GM10847 (cell line): ENCODE measurements around the gene ZNF784.

ENCODE experiments used
- POLR2A ChIP-seq: IDR thresholded peaks from 2 replicates; pipeline ENCODE4 v1.6.1; 2011; ENCODE audit not compliant: insufficient read length; ENCODE audit errors: extremely low read depth

Gene ZNF784

GRCh38 chr19:55640577-55641425 is 16.4 kb upstream of the ZNF784 start, which contains the start of gene ZNF580:
TSS of gene ZNF580 (plus strand) at chr19:55641002. CDS start at chr19:55642509, 1,507 bp downstream.
- TF ChIP-seq POLR2A: no peak

- no peak for TF ChIP-seq POLR2A
These were observed 15.7 kb upstream of the ZNF784 start for GRCh38 chr19:55640043-55640576.

GRCh38 chr19:55638864-55639359 is 14.5 kb upstream of the ZNF784 start:
- no peak for TF ChIP-seq POLR2A

- no peak for TF ChIP-seq POLR2A
These were observed 13.2 kb upstream of the ZNF784 start for GRCh38 chr19:55637534-55637933.

- TF ChIP-seq POLR2A: no peak
These were observed 12.4 kb upstream of the ZNF784 start for GRCh38 chr19:55636723-55637122.

- no peak for TF ChIP-seq POLR2A
These were observed 11.6 kb upstream of the ZNF784 start for GRCh38 chr19:55635856-55636440.

- TF ChIP-seq POLR2A: no peak
These were observed 11.0 kb upstream of the ZNF784 start for GRCh38 chr19:55635334-55635717.

GRCh38 chr19:55633861-55634260 is 9.5 kb upstream of the ZNF784 start:
- TF ChIP-seq POLR2A: no peak

GRCh38 chr19:55632463-55632834 is 8.1 kb upstream of the ZNF784 start:
- no peak for TF ChIP-seq POLR2A

GRCh38 chr19:55626350-55626749 is 2.0 kb upstream of the ZNF784 start:
- no peak for TF ChIP-seq POLR2A

GRCh38 chr19:55625004-55625326 is 599 bp upstream of the ZNF784 start:
- no peak for TF ChIP-seq POLR2A

GRCh38 chr19:55623561-55623960 is 805 bp downstream of the ZNF784 start:
- no peak for TF ChIP-seq POLR2A

GRCh38 chr19:55623130-55623529 is 1.2 kb downstream of the ZNF784 start:
- TF ChIP-seq POLR2A: no peak

GRCh38 chr19:55622242-55622969 is 2.0 kb downstream of the ZNF784 start:
- no peak for TF ChIP-seq POLR2A

GRCh38 chr19:55621673-55622231 is 2.6 kb downstream of the ZNF784 start:
- no peak for TF ChIP-seq POLR2A
